B cell (primary cell): ENCODE results near the gene CIITA. TPM values are rescaled to one million over a fixed set of nuclear protein-coding genes. Genes with fewer than 3 reads are reported as not detected.

Source experiments
- ATAC-seq: fragments of 200-7000 bp; cut with Tn5 transposase; one replicate; pipeline ENCODE4 v1.10.0; 2021; ENCODE audit warnings: low read depth, mild to moderate bottlenecking, moderate number of reproducible peaks, moderate library complexity
- CTCF ChIA-PET: fragments of 350-600 bp; sonication (Branson Sonifier 250); formaldehyde crosslinking; loops from one replicate; lab custom pipeline; 2021; ENCODE audit warnings: antibody characterized with exemption, inconsistent platforms; lab: Charles Lee
- POLR2A ChIA-PET: fragments of 350-600 bp; sonication (Branson Sonifier 250); formaldehyde crosslinking; loops from one replicate; lab custom pipeline; 2021; ENCODE audit warnings: antibody characterized with exemption; lab: Charles Lee
- DNase-seq: peaks from one replicate; pipeline ENCODE4 v3.0.0; 2013
- H2AFZ ChIP-seq: 2 replicates; pipeline ENCODE4 v1.6.1; 2012; ENCODE audit warnings: mild to moderate bottlenecking, low read depth, low read length; ENCODE audit not compliant: insufficient read depth, poor library complexity, severe bottlenecking
- H3K27ac ChIP-seq, 2 donors: 1 replicate in 1 of 2; 2 replicates in 1 of 2; pipeline ENCODE4 v1.5.1; 2012 to 2013; ENCODE audit warnings: low read length in 2 of 2, mild to moderate bottlenecking in 2 of 2, moderate library complexity in 1 of 2
- H3K27me3 ChIP-seq, 4 experiments: fragments of 200-600 bp in 1 of 4; sonication (generic) in 1 of 4; replicated peaks in 1 of 4; 1 replicate in 2 of 4; 2 replicates in 2 of 4; pipeline versions ENCODE4 v1.6.1 to v1.7.0; 2013 to 2016; ENCODE audit warnings: low read length in 3 of 4, mild to moderate bottlenecking in 2 of 4, mixed read lengths in 1 of 4, moderate library complexity in 1 of 4; ENCODE audit not compliant: insufficient read depth in 4 of 4, control insufficient read depth in 3 of 4; ENCODE audit errors: control extremely low read depth in 1 of 4
- H3K36me3 ChIP-seq, 2 experiments: replicated peaks in 1 of 2; 1 replicate in 1 of 2; 2 replicates in 1 of 2; pipeline versions ENCODE4 v1.6.1 to v1.7.1; 2013; ENCODE audit warnings: low read length in 1 of 2; ENCODE audit not compliant: insufficient read depth in 2 of 2, control insufficient read depth in 1 of 2; ENCODE audit errors: control extremely low read depth in 1 of 2, extremely low read depth in 1 of 2
- H3K4me1 ChIP-seq, 2 donors: fragments of 200-600 bp in 1 of 2; sonication (generic) in 1 of 2; 1 replicate in 1 of 2; 2 replicates in 1 of 2; pipeline versions ENCODE4 v1.5.1 to v1.6.1; 2013 to 2017; ENCODE audit warnings: low read length in 2 of 2; ENCODE audit not compliant: control insufficient read depth in 2 of 2, insufficient read depth in 2 of 2
- H3K4me2 ChIP-seq: replicated peaks from 2 replicates; pipeline ENCODE3; 2012; ENCODE audit warnings: mild to moderate bottlenecking, low read depth, low read length; ENCODE audit not compliant: poor library complexity, severe bottlenecking
- H3K4me3 ChIP-seq, 5 experiments: fragments of 200-600 bp in 1 of 5; sonication (generic) in 1 of 5; 1 replicate in 3 of 5; 2 replicates in 2 of 5; pipeline versions ENCODE4 v1.5.1 to v1.7.0; 2011 to 2016; ENCODE audit warnings: low read length in 4 of 5, mild to moderate bottlenecking in 4 of 5, low read depth in 2 of 5, control low read depth in 1 of 5, moderate library complexity in 1 of 5; ENCODE audit not compliant: insufficient read depth in 1 of 5; ENCODE audit errors: control extremely low read depth in 1 of 5, extremely low read depth in 1 of 5
- H3K79me2 ChIP-seq: fragments of 200-600 bp; sonication (generic); one replicate; pipeline ENCODE4 v1.6.0; 2016; ENCODE audit warnings: low read length; ENCODE audit not compliant: control insufficient read depth, insufficient read depth
- H3K9ac ChIP-seq: fragments of 200-600 bp; sonication (generic); 2 replicates; pipeline ENCODE4 v1.6.1; 2017; ENCODE audit warnings: mild to moderate bottlenecking, low read length, moderate library complexity
- H3K9me3 ChIP-seq, 3 donors: one replicate each; pipeline versions ENCODE4 v1.6.1 to v1.7.1; 2013; ENCODE audit warnings: low read length in 2 of 3; ENCODE audit not compliant: control insufficient read depth in 2 of 3, insufficient read depth in 1 of 3; ENCODE audit errors: control extremely low read depth in 1 of 3
- H4K20me1 ChIP-seq: 2 replicates; pipeline ENCODE4 v1.6.0; 2012; ENCODE audit warnings: mild to moderate bottlenecking, low read length; ENCODE audit not compliant: insufficient read depth, control insufficient read depth, poor library complexity, severe bottlenecking
- H3K27ac Mint-ChIP-seq: one replicate; pipeline ENCODE4 v1.8.0; 2021; ENCODE audit warnings: mixed read lengths
- H3K27me3 Mint-ChIP-seq: one replicate; pipeline ENCODE4 v1.8.0; 2021; ENCODE audit warnings: mixed read lengths
- H3K4me1 Mint-ChIP-seq: one replicate; pipeline ENCODE4 v1.8.0; 2021; ENCODE audit warnings: mixed read lengths
- H3K4me3 Mint-ChIP-seq: one replicate; pipeline ENCODE4 v1.8.0; 2021; ENCODE audit warnings: mixed read lengths
- H3K9me3 Mint-ChIP-seq: one replicate; pipeline ENCODE4 v1.8.0; 2022; ENCODE audit warnings: mixed read lengths; ENCODE audit not compliant: insufficient read depth
- CTCF ChIP-seq: fragments of 200-600 bp; IDR thresholded peaks from one replicate; pipeline ENCODE4 v1.8.0; 2022; ENCODE audit warnings: antibody characterized with exemption, mild to moderate bottlenecking
- EZH2 ChIP-seq: IDR thresholded peaks from 2 replicates; pipeline ENCODE4 v1.6.1; 2012; ENCODE audit warnings: borderline replicate concordance, low read depth, mild to moderate bottlenecking, moderate library complexity, low read length; ENCODE audit not compliant: insufficient read depth, poor library complexity, severe bottlenecking
- WGBS: methylation state at CpG from one replicate; pipeline ENCODE4 v1.1.5; 2013; ENCODE audit warnings: missing lambda C conversion rate; ENCODE audit not compliant: insufficient coverage; 5-methylcytosine and 5-hydroxymethylcytosine counted together
- intact Hi-C: fragments of 100-400 bp; cut with micrococcal nuclease; formaldehyde crosslinking; loops from one replicate; pipeline ENCODE4 v1.10.0; 2022
- polyA plus RNA-seq: library from polyadenylated mRNA; depleted of rRNA; stranded (reverse); fragments of >200 nt; gene quantifications from 2 replicates; pipeline ENCODE4 v1.2.3, GENCODE V29; 2012
- total RNA-seq, 2 donors: library from RNA; stranded (reverse); fragments of 120-200 nt in 1 of 2; gene quantifications; 1 replicate in 1 of 2; 2 replicates in 1 of 2; pipeline versions ENCODE4 v1.2.3 to v1.2.4, GENCODE V29; 2013 to 2022

The CIITA gene
- total and polyA plus RNA-seq, 2 donors (not counting 1 experiment from before 2014, with no cell fraction given), result 632 to 719 TPM

GRCh38 chr16:10896723-10897122 is 19.7 kb downstream of the CIITA start:
- Histone ChIP-seq H3K4me1 (peaks cover 74 to 88% of the 10 kb centered on the region in 2 donors), H3K27ac (peak overlapping the region; percentile 68 to 77), H2AFZ (no peak overlapping the region), H3K4me3 (peak overlapping the region in 1 of 5 experiments; percentile 16), H3K79me2 (peaks cover 97% of the 10 kb centered on the region), H3K9me3 (peaks cover 0 to 10% (median 0%) of the 10 kb centered on the region in 3 donors), H3K9ac (peak overlapping the region; percentile 5), H3K27me3 (no peaks in the 10 kb centered on the region), H4K20me1 (peaks cover 71% of the 10 kb centered on the region), H3K36me3 (peaks cover 26 to 83% of the 10 kb centered on the region in 2 experiments), H3K4me2 (peak overlapping the region; percentile 64)
- Mint-ChIP-seq H3K9me3 (peaks cover under 1% of the 10 kb centered on the region), H3K27me3 (no peaks in the 10 kb centered on the region), H3K27ac (peak overlapping the region; percentile 92), H3K4me1 (peaks cover 90% of the 10 kb centered on the region), H3K4me3 (peak overlapping the region; percentile 78)
- CTCF ChIA-PET, result interaction anchor here (0.6 to 2.6 kb wide), 10 partner anchors 10 to 374 kb away, joined by 3 to 13 read pairs (median 4); partner anchors contain the start of gene CIITA
- intact Hi-C loops, result loop anchor here (1.0 kb wide), 2 partner anchors 8 to 16 kb away; no protein-coding TSS in a partner anchor
- no CpG with 5 or more reads among the region's 2 CpGs for WGBS
- POLR2A ChIA-PET, result interaction anchor here (2.0 to 3.7 kb wide), 3 partner anchors 8 to 18 kb away, joined by 6 to 28 read pairs (median 9); no protein-coding TSS in a partner anchor
- ATAC-seq (peak; percentile 8), DNase-seq (peak; percentile 59)
- TF ChIP-seq EZH2 (no peak), CTCF (no peak)

- Histone ChIP-seq H3K4me2 (peak overlapping the region; percentile 64), H3K36me3 (peaks cover 28 to 87% of the 10 kb centered on the region in 2 experiments), H4K20me1 (peaks cover 75% of the 10 kb centered on the region), H3K4me3 (peak overlapping the region in 1 of 5 experiments; percentile 16), H3K27me3 (no peaks in the 10 kb centered on the region), H3K9me3 (peaks cover 0 to 10% (median 0%) of the 10 kb centered on the region in 3 donors), H3K4me1 (peaks cover 71 to 88% of the 10 kb centered on the region in 2 donors), H3K79me2 (peaks cover 97% of the 10 kb centered on the region), H3K9ac (peak overlapping the region; percentile 12), H2AFZ (no peak overlapping the region), H3K27ac (peak overlapping the region; percentile 68 to 77)
- Mint-ChIP-seq H3K4me1 (peaks cover 90% of the 10 kb centered on the region), H3K9me3 (no peaks in the 10 kb centered on the region), H3K27me3 (no peaks in the 10 kb centered on the region), H3K27ac (peak overlapping the region; percentile 92), H3K4me3 (peak overlapping the region; percentile 78)
- 6% methylated on average over 3 of the region's 5 CpGs for WGBS
- peak; percentile 74 for ATAC-seq
- POLR2A ChIA-PET, result interaction anchor here (2.0 to 3.7 kb wide), 2 partner anchors 9 to 14 kb away, joined by 6 to 28 read pairs; no protein-coding TSS in a partner anchor
- intact Hi-C loops, result loop anchor here (1.0 kb wide), 2 partner anchors 9 to 15 kb away; no protein-coding TSS in a partner anchor
- TF ChIP-seq EZH2 (no peak), CTCF (no peak)
- DNase-seq, result peak; percentile 78
- CTCF ChIA-PET, result interaction anchor here (0.6 to 2.6 kb wide), 10 partner anchors 10 to 375 kb away, joined by 3 to 13 read pairs (median 4); partner anchors contain the start of gene CIITA
Measured at GRCh38 chr16:10897134-10897533, 20.1 kb downstream of the CIITA start.
